HEK293T (cell line): Measurements from ENCODE around the gene IL32.

Source experiments
- CTCF ChIA-PET: fragments of 350-600 bp; formaldehyde crosslinking; extraction: SDS; loops from one replicate; lab custom pipeline; 2021; ENCODE audit warnings: antibody characterized with exemption, inconsistent platforms; lab: Yijun Ruan, JAX
- POLR2A ChIA-PET: fragments of 350-600 bp; formaldehyde crosslinking; extraction: SDS; loops from one replicate; lab custom pipeline; 2020; ENCODE audit warnings: antibody characterized with exemption, inconsistent platforms; lab: Yijun Ruan, JAX
- DNase-seq: peaks from one replicate; pipeline ENCODE4 v3.0.0; 2012; ENCODE audit warnings: mixed read lengths; ENCODE audit errors: extremely low spot score
- ARNT ChIP-seq: fragments of 450-650 bp; IDR thresholded peaks from 2 replicates; pipeline ENCODE4 v1.6.1; 2017; ENCODE audit warnings: mild to moderate bottlenecking
- BHLHE40 ChIP-seq: fragments of 450-650 bp; IDR thresholded peaks from 2 replicates; pipeline ENCODE4 v1.6.1; 2016; ENCODE audit warnings: mild to moderate bottlenecking, moderate library complexity, borderline replicate concordance
- CTBP1 ChIP-seq: fragments of 450-650 bp; IDR thresholded peaks from 2 replicates; pipeline ENCODE4 v1.6.1; 2016; ENCODE audit warnings: borderline replicate concordance
- ELF4 ChIP-seq: fragments of 450-650 bp; IDR thresholded peaks from 2 replicates; pipeline ENCODE4 v1.6.1; 2017; ENCODE audit warnings: antibody characterized with exemption
- FOXA1 ChIP-seq: fragments of 450-650 bp; IDR thresholded peaks from 2 replicates; pipeline ENCODE4 v1.6.1; 2016; ENCODE audit warnings: mild to moderate bottlenecking
- FOXK2 ChIP-seq: fragments of 450-650 bp; IDR thresholded peaks from 2 replicates; pipeline ENCODE4 v1.6.1; 2016; ENCODE audit warnings: mild to moderate bottlenecking
- FOXM1 ChIP-seq: fragments of 450-650 bp; IDR thresholded peaks from 2 replicates; pipeline ENCODE4 v1.6.1; 2017; ENCODE audit warnings: mild to moderate bottlenecking, borderline replicate concordance
- HDGF ChIP-seq: fragments of 450-650 bp; IDR thresholded peaks from 2 replicates; pipeline ENCODE4 v1.6.1; 2017; ENCODE audit warnings: antibody characterized with exemption, borderline replicate concordance
- L3MBTL2 ChIP-seq: fragments of 450-650 bp; conservative IDR thresholded peaks from 2 replicates; pipeline ENCODE4 v1.6.1; 2016; ENCODE audit warnings: mild to moderate bottlenecking
- LEF1 ChIP-seq: fragments of 450-650 bp; IDR thresholded peaks from 2 replicates; pipeline ENCODE4 v1.6.1; 2017; ENCODE audit warnings: mild to moderate bottlenecking, borderline replicate concordance
- NFRKB ChIP-seq: fragments of 450-650 bp; IDR thresholded peaks from 2 replicates; pipeline ENCODE4 v1.6.1; 2016; ENCODE audit warnings: mild to moderate bottlenecking, moderate library complexity
- PKNOX1 ChIP-seq: fragments of 450-650 bp; IDR thresholded peaks from 2 replicates; pipeline ENCODE4 v1.6.1; 2016
- SP1 ChIP-seq: fragments of 450-650 bp; IDR thresholded peaks from 2 replicates; pipeline ENCODE4 v1.6.1; 2017
- SUZ12 ChIP-seq: fragments of 450-650 bp; IDR thresholded peaks from 2 replicates; pipeline ENCODE4 v1.6.1; 2016; ENCODE audit warnings: mild to moderate bottlenecking
- TARDBP ChIP-seq: fragments of 450-650 bp; IDR thresholded peaks from 2 replicates; pipeline ENCODE4 v1.6.1; 2016
- ZNF384 ChIP-seq: fragments of 450-650 bp; IDR thresholded peaks from 2 replicates; pipeline ENCODE4 v1.6.1; 2016

The IL32 gene

GRCh38 chr16:3057181-3058138 is 8.0 kb upstream of the IL32 start:
- POLR2A ChIA-PET, result interaction anchor here (1.0 to 2.6 kb wide), 5 partner anchors 8 to 77 kb away, joined by 3 to 8 read pairs (median 6); partner anchors contain the start of gene ZNF213
- no peak for DNase-seq
- CTCF ChIA-PET, result interaction anchor here (1.3 to 2.1 kb wide), 2 partner anchors 26 to 39 kb away, joined by 7 to 14 read pairs; partner anchors contain the start of gene CLDN6
- TF ChIP-seq LEF1, result no peak
- no peak for TF ChIP-seq SUZ12
- no peak for TF ChIP-seq HDGF
- no peak for TF ChIP-seq ARNT
- TF ChIP-seq ZNF384, result no peak
- no peak for TF ChIP-seq NFRKB
- no peak for TF ChIP-seq TARDBP
- no peak for TF ChIP-seq PKNOX1
- no peak for TF ChIP-seq CTBP1
- TF ChIP-seq FOXA1, result no peak
- TF ChIP-seq SP1, result no peak
- TF ChIP-seq FOXK2, result no peak

GRCh38 chr16:3058139-3059030 is 7.1 kb upstream of the IL32 start:
- ChIA-PET CTCF (interaction anchor here (0.5 to 2.1 kb wide), 17 partner anchors 10 to 134 kb away, joined by 3 to 14 read pairs (median 5); partner anchors contain the start of genes CLDN6, ZNF205, ZNF213 and ZSCAN10), POLR2A (interaction anchor here (0.9 to 2.6 kb wide), 14 partner anchors 9 to 85 kb away, joined by 3 to 12 read pairs (median 6); partner anchors contain the start of genes TNFRSF12A, ZNF205 and ZNF213)
- TF ChIP-seq SUZ12 (no peak), TARDBP (no peak), SP1 (no peak), ELF4 (no peak), ZNF384 (no peak), PKNOX1 (no peak), FOXM1 (no peak), FOXK2 (no peak), L3MBTL2 (no peak), LEF1 (no peak), CTBP1 (no peak), HDGF (no peak)
- DNase-seq, result peak; percentile 58

- peak; percentile 95 for DNase-seq
- ChIA-PET CTCF (interaction anchor here (0.6 to 2.1 kb wide), 18 partner anchors 9 to 113 kb away, joined by 3 to 14 read pairs (median 4); partner anchors contain the start of genes ZNF205, ZNF213 and ZSCAN10), POLR2A (interaction anchor here (0.5 to 2.6 kb wide), 18 partner anchors 10 to 91 kb away, joined by 3 to 12 read pairs (median 4); partner anchors contain the start of genes HCFC1R1, THOC6, TNFRSF12A and ZNF205)
- TF ChIP-seq NFRKB, result no peak
- no peak for TF ChIP-seq BHLHE40
- TF ChIP-seq TARDBP, result no peak
- no peak for TF ChIP-seq SUZ12
- TF ChIP-seq HDGF, result no peak
- no peak for TF ChIP-seq CTBP1
- TF ChIP-seq PKNOX1, result no peak
- TF ChIP-seq FOXK2, result no peak
- no peak for TF ChIP-seq ELF4
- no peak for TF ChIP-seq LEF1
- TF ChIP-seq ZNF384, result no peak
- no peak for TF ChIP-seq SP1
- TF ChIP-seq FOXA1, result no peak
- TF ChIP-seq FOXM1, result no peak
- no peak for TF ChIP-seq ARNT
- no peak for TF ChIP-seq L3MBTL2
Measured at GRCh38 chr16:3059041-3059722, 6.3 kb upstream of the IL32 start.

GRCh38 chr16:3059723-3060242 is 5.7 kb upstream of the IL32 start:
- ChIA-PET CTCF (interaction anchor here (0.6 to 2.1 kb wide), 6 partner anchors 10 to 63 kb away, joined by 3 to 14 read pairs (median 4); partner anchors contain the start of gene ZSCAN10), POLR2A (interaction anchor here (0.9 to 2.6 kb wide), 10 partner anchors 14 to 88 kb away, joined by 3 to 12 read pairs (median 5); partner anchors contain the start of genes HCFC1R1, THOC6 and ZNF205)
- TF ChIP-seq SP1 (no peak), SUZ12 (no peak), BHLHE40 (no peak), NFRKB (no peak)
- DNase-seq, result no peak
